Neural progenitor cell (in vitro differentiated cells): ENCODE data around the gene XCR1.

ENCODE experiments used
- CTCF ChIP-seq: fragments of 200-600 bp; sonication (generic); IDR thresholded peaks from 2 replicates; pipeline ENCODE4 v1.5.1; 2017; ENCODE audit warnings: antibody characterized with exemption, mild to moderate bottlenecking
- EZH2 ChIP-seq: fragments of 200-600 bp; sonication (generic); IDR thresholded peaks from 2 replicates; pipeline ENCODE4 v1.6.1; 2017; ENCODE audit warnings: antibody characterized with exemption, mild to moderate bottlenecking, moderate library complexity

GRCh38 chr3:46052531-46052930 lies 25.2 kb upstream of the XCR1 start:
- TF ChIP-seq CTCF (no peak), EZH2 (no peak)
